GM10248 (cell line): ENCODE measurements around the gene GALNT9.
"Not testable (repeated sequence)": the region's sequence is repeated elsewhere in the genome, so short reads cannot be mapped to it uniquely, and the experiment has no call there.

Source experiments
- CTCF ChIA-PET: fragments of 300-600 bp; sonication (Branson Sonifier 250); formaldehyde crosslinking; extraction: SDS; loops from one replicate; lab custom pipeline; 2021; ENCODE audit warnings: antibody characterized with exemption; lab: Yijun Ruan, JAX
- POLR2A ChIA-PET: fragments of 350-650 bp; sonication (Branson Sonifier 250); formaldehyde crosslinking; extraction: SDS; loops from one replicate; lab custom pipeline; 2020; ENCODE audit warnings: antibody characterized with exemption; lab: Yijun Ruan, JAX
- DNase-seq: peaks from one replicate; pipeline ENCODE4 v3.0.0; 2012; ENCODE audit errors: extremely low spot score
- TF ChIP-seq, protein P1 (sequence below): IDR thresholded peaks from 2 replicates; pipeline ENCODE4 v1.5.1; 2012; ENCODE audit warnings: mild to moderate bottlenecking, low read depth; ENCODE audit errors: extremely low read depth, missing control alignments, control extremely low read depth

The GALNT9 gene

DNA sequence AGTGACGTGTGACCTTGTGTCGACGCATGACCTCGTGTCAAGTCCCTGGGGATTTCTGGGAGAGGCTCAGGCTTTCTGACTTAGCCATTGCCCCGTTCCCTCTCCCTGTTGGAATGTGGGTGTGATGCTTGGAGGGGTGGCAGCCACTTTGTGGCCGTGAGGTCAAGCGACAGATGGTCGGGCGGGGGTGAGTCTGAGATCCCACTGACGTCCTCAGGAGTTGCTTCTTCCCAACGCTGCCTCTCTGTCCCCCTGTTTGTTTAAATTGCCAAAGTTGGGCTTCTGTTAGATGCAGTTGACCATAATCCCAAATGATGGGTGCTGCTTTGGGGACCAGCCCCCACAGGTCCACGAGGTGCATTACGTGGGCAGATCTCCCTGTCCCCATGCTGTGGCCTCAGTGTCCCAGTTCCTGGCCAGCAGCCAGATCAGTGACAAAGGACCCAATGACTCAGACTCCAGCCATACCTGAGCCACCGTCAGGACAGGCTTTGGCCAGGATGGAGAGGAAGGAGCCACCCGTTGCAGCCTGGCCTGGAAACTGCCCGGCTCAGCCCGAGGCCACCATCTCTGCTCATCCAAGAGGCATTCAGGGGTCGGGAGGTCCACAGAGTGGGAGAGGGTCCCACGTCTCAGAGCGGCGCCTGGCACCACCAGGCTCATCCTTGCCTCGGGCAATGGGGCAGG is 34.4 kb upstream of the GALNT9 start:
- TF ChIP-seq, protein P1, sequence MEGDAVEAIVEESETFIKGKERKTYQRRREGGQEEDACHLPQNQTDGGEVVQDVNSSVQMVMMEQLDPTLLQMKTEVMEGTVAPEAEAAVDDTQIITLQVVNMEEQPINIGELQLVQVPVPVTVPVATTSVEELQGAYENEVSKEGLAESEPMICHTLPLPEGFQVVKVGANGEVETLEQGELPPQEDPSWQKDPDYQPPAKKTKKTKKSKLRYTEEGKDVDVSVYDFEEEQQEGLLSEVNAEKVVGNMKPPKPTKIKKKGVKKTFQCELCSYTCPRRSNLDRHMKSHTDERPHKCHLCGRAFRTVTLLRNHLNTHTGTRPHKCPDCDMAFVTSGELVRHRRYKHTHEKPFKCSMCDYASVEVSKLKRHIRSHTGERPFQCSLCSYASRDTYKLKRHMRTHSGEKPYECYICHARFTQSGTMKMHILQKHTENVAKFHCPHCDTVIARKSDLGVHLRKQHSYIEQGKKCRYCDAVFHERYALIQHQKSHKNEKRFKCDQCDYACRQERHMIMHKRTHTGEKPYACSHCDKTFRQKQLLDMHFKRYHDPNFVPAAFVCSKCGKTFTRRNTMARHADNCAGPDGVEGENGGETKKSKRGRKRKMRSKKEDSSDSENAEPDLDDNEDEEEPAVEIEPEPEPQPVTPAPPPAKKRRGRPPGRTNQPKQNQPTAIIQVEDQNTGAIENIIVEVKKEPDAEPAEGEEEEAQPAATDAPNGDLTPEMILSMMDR = no peak
- DNase-seq = no peak
- POLR2A ChIA-PET = no interaction called here
- CTCF ChIA-PET = no interaction called here

DNA sequence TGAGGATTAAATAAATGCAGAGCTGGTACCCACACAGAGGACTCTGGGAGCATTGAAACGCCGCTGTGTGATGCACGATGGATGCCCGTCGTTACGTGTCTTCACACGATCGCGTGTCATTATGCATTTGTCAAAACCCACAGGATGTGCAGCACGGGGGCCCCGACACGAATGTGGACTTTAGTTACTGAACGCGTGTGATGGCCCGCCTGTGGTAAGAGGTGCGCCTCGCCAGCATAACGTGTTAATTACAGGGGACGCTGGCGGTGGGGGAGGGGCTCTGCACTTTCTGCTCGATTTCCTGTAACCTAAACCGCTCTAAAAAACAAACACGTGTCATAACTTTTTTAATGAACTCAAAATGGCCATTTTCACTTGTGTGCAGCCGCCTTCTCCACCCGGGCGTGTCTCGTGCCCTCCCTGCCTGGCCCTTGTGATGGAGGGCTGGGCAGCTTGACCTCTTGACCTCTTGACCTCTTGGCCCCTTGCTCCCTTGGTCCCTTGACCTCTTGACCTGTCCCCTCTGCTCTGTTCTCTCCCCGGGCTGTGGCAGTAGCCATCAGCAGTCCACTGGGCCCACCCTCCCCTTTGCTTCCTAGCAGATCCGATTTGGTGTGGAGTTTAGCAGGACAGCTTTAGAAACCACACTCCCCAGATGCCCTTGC is 33.7 kb upstream of the GALNT9 start:
- no peak for DNase-seq
- CTCF ChIA-PET = no interaction called here
- TF ChIP-seq, protein P1 = no peak
- POLR2A ChIA-PET = no interaction called here

DNA sequence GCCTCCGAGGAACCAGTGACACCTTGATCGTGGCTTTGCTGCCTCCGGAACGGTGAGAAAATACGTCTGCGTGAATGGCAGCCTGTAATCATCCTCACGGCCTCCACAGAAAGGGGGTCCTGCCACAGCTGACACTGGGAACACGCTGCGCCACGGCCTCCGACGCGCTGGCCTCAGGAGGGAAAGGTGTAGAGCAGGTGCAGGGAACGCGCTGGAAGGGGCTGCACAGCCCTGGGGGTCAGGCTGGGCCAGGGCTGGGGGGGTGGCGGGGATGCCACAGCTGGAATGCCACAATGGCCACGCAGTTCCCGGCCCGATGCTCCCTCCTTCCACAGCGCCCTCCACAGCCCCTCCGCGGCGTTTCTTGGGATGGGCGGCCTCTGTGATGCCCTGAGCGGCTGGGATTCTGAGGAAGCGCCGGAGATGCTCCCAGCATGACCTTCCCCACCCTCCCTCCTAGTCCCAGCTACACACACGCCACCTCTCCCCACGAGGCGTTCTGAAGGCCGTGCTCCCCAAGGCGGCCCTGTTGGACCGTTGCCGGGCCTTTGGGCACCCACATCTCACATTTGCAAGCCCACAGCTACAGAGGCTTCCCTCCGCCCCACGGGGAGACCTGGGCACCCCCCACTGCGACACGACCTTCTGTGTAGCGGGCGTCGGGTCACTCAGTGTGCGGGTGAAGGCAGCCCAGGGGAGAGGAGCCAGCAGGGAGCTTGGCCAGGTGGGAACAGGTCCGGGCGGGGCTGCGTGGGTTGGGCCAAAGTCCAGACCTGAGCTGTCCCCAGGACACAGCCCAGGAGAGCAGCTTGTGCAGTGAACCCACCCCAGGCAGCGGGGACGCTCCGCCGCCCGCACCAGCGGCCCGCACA is 31.8 kb upstream of the GALNT9 start:
- ChIA-PET CTCF (interaction anchor here (1.4 kb wide), 1 partner anchor 11 kb away, joined by 4 read pairs; no protein-coding TSS in a partner anchor), POLR2A (no interaction called here)
- DNase-seq = no peak
- TF ChIP-seq, protein P1 = no peak

DNA sequence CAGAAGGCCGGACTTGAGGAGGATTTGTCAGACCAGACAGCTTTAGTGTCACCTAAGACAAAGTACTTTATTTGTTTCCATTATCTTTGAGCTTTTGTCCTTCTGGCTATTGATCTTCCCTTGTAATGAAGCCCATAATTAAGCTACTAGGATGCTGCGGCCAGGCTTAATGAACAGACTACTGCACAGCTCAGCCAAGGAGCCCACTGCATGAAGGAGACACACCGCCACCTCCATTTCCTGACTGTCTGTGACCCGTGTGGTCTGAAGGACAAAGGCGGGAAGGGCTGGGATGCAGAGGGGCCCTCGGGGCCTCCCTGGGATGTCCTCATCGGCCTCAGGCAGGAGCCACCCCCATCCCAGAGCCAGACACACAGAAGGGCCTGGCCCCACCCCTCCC is 31.0 kb upstream of the GALNT9 start:
- TF ChIP-seq, protein P1 = no peak
- DNase-seq = no peak
- POLR2A ChIA-PET = no interaction called here
- CTCF ChIA-PET = interaction anchor here (1.4 kb wide), 1 partner anchor 10 kb away, joined by 4 read pairs; no protein-coding TSS in a partner anchor

DNA sequence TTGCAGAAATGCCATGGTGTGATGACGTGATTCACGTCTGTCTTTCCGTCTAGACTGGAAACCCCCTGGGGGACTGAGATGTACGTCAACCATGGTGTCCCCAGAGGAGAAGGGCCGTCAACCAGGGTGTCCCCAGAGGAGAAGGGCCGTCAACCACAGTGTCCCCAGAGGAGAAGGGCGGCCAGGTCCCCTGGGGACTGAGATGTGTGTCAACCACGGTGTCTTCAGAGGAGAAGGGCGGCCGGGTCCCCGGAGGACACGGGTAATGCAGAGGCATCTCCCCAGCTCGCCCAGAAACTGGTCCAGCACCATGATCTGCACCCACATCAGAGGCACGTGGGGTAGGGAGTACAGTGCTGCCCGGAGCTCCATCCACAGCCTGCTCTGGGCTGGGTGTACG is 30.6 kb upstream of the GALNT9 start:
- DNase-seq = no peak
- ChIA-PET CTCF (interaction anchor here (1.4 kb wide), 1 partner anchor 9 kb away, joined by 4 read pairs; no protein-coding TSS in a partner anchor), POLR2A (no interaction called here)
- TF ChIP-seq, protein P1 = no peak

DNA sequence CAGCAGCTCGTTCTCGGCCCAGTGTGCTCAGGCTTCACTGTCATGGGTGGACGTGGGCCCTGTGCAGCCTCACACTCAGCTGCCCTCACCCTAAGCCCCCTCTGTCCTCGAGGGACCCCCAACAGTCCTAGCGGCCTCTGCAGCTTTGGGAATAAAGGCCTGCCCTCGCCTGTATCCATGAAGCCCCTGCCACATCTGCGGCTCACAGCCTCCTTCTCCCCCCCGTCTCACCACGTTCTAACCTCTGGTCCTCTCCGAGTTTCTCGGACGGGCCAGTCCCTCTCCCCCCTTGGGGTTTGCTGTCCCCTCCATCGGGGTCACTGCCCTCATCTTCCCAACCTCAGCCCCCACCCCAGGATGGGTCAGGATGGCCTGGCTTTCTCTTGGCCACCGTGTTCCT is 30.2 kb upstream of the GALNT9 start:
- ChIA-PET CTCF (interaction anchor here (1.4 kb wide), 1 partner anchor 9 kb away, joined by 4 read pairs; no protein-coding TSS in a partner anchor), POLR2A (no interaction called here)
- DNase-seq = no peak
- TF ChIP-seq, protein P1 = no peak

DNA sequence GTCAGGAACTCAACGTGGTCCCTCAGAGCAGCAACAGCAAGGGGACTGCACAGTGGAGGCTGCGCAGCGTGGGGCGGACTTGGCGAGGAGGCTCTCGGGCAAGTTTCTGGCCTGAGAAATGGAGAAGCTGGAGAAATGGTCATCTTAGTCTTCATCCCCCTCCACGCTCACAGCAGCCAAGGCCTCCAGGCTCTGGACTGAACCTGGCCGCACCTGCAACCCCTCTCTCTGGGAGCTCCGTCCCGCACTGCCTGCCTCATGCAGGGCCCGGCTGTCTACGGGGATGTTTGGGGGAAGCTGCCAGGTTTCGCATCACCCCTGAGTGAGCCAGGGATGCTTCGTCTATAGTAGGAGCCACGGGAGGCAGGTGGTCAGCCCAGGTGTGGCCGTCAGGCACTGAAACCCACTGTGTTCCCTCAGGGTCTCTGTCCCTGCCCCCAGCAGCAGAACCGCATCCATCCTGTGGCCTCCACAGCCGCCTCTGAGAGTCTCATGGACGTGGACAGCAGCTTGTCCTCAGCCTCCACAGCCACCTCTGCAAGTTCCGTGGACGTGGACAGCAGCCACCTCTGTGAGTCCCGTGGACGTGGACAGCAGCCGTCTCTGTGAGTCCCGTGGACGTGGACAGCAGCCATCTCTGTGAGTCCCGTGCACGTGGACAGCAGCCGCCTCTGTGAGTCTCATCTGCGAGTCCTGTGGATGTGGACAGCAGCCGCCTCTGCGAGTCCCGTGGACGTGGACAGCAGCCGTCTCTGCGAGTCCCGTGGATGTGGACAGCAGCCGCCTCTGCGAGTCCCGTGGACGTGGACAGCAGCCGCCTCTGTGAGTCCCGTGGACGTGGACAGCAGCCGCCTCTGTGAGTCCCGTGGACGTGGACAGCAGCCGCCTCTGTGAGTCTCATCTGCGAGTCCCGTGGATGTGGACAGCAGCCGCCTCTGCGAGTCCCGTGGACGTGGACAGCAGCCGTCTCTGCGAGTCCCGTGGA is 29.1 kb upstream of the GALNT9 start:
- CTCF ChIA-PET, POLR2A ChIA-PET, DNase-seq: not testable (repeated sequence)
